ENCODE results near the gene OTOS. TPM values are rescaled to one million over a fixed set of nuclear protein-coding genes. Genes with fewer than 3 reads are reported as not detected.

The OTOS gene
- polyA plus RNA-seq, 1 donor = not detected

GRCh38 chr2:240168041-240168440 is 27.6 kb upstream of the OTOS start:
- DNase-seq = no peak

- DNase-seq = no peak
Observed at GRCh38 chr2:240167588-240167880, 27.1 kb upstream of the OTOS start.

- DNase-seq = no peak
Observed at GRCh38 chr2:240166761-240167587, 26.5 kb upstream of the OTOS start.

- no peak for DNase-seq
Observed at GRCh38 chr2:240166191-240166590, 25.7 kb upstream of the OTOS start.

GRCh38 chr2:240165661-240166060 is 25.2 kb upstream of the OTOS start:
- no peak for DNase-seq

- DNase-seq = no peak
Observed at GRCh38 chr2:240165034-240165433, 24.6 kb upstream of the OTOS start.

GRCh38 chr2:240164586-240164985 is 24.1 kb upstream of the OTOS start:
- DNase-seq = no peak

- DNase-seq = no peak
Observed at GRCh38 chr2:240163844-240164574, 23.6 kb upstream of the OTOS start.

- DNase-seq = no peak
Observed at GRCh38 chr2:240162939-240163714, 22.7 kb upstream of the OTOS start.

- no peak for DNase-seq
Observed at GRCh38 chr2:240162531-240162930, 22.1 kb upstream of the OTOS start.

GRCh38 chr2:240162032-240162431 is 21.6 kb upstream of the OTOS start:
- no peak for DNase-seq

- DNase-seq = no peak
Observed at GRCh38 chr2:240161087-240161750, 20.8 kb upstream of the OTOS start.

- no peak for DNase-seq
Observed at GRCh38 chr2:240160291-240161086, 20.0 kb upstream of the OTOS start.

- DNase-seq = no peak
Observed at GRCh38 chr2:240159251-240159839, 18.9 kb upstream of the OTOS start.

GRCh38 chr2:240157147-240157470 is 16.7 kb upstream of the OTOS start:
- no peak for DNase-seq

- no peak for DNase-seq
Observed at GRCh38 chr2:240156435-240157146, 16.1 kb upstream of the OTOS start.

- DNase-seq = no peak
Observed at GRCh38 chr2:240155745-240156390, 15.4 kb upstream of the OTOS start.

GRCh38 chr2:240155048-240155744 is 14.7 kb upstream of the OTOS start:
- no peak for DNase-seq

- no peak for DNase-seq
Observed at GRCh38 chr2:240154606-240155005, 14.1 kb upstream of the OTOS start.

Data from left kidney (tissue), 2 donors.